Astrocyte of the cerebellum (primary cell): ENCODE measurements around the gene ZNF423.

Source experiments
- DNase-seq: peaks from one replicate; pipeline ENCODE4 v3.0.0-alpha.2; 2011; ENCODE audit warnings: low read depth
- H3K4me3 ChIP-seq: 2 replicates; pipeline ENCODE4 v1.5.1; 2011; ENCODE audit warnings: mild to moderate bottlenecking, low read depth, low read length, moderate library complexity
- CTCF ChIP-seq: IDR thresholded peaks from 2 replicates; pipeline ENCODE4 v1.5.1; 2012; ENCODE audit warnings: low read length, low read depth, moderate library complexity, mild to moderate bottlenecking; ENCODE audit errors: missing control alignments
- in situ Hi-C: cut with HindIII; loops from 2 replicates; pipeline ENCODE4 v1.10.0; 2017; ENCODE audit warnings: low sequenced_read_pairs

ZNF423 gene

GRCh38 chr16:49458656-49459445, 397.1 kb downstream of the ZNF423 start:
- no peak for TF ChIP-seq CTCF
- in situ Hi-C loops: no loop called here
- DNase-seq: no peak
- no peak overlapping the region for H3K4me3 ChIP-seq

- no peak for DNase-seq
- in situ Hi-C loops: no loop called here
These were observed 397.7 kb downstream of the ZNF423 start for GRCh38 chr16:49458243-49458642.

DNA sequence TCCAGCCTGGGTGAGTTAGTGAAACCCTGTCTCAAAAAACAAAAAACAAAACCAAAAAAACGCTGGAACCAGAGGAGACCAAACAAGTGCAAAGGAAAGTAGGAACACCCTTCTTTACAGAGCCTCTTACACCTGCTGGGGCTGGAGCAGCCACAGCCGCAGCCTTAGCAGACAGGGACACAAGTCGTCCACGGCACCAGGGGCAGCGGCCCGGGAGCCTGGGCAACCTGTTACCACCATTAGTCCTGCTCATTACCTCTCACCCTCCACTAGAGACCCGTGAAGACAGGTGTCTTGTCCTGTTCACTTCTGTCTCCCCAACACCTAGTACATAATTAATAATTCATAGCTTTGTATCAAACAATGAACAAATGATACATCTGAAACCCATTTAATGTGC, 398.7 kb downstream of the ZNF423 start:
- no peak for DNase-seq
- no peak for TF ChIP-seq CTCF
- no peak overlapping the region for H3K4me3 ChIP-seq
- in situ Hi-C loops: no loop called here

More at GRCh38 chr16:49458243-49458642, 397.7 kb downstream of the ZNF423 start:
- no peak overlapping the region for H3K4me3 ChIP-seq
- TF ChIP-seq CTCF: no peak

GRCh38 chr16:49456763-49457162, 399.1 kb downstream of the ZNF423 start:
- DNase-seq: no peak
- TF ChIP-seq CTCF: no peak
- H3K4me3 ChIP-seq: no peak overlapping the region
- in situ Hi-C loops: no loop called here

GRCh38 chr16:49455991-49456745, 399.7 kb downstream of the ZNF423 start:
- in situ Hi-C loops: no loop called here
- DNase-seq: no peak
- H3K4me3 ChIP-seq: no peak overlapping the region
- no peak for TF ChIP-seq CTCF

- TF ChIP-seq CTCF: no peak
- in situ Hi-C loops: no loop called here
- no peak overlapping the region for H3K4me3 ChIP-seq
- DNase-seq: no peak
These were observed 400.5 kb downstream of the ZNF423 start for GRCh38 chr16:49455181-49455990.
